ENCODE results near the gene U2SURP.

Gene U2SURP

DNA sequence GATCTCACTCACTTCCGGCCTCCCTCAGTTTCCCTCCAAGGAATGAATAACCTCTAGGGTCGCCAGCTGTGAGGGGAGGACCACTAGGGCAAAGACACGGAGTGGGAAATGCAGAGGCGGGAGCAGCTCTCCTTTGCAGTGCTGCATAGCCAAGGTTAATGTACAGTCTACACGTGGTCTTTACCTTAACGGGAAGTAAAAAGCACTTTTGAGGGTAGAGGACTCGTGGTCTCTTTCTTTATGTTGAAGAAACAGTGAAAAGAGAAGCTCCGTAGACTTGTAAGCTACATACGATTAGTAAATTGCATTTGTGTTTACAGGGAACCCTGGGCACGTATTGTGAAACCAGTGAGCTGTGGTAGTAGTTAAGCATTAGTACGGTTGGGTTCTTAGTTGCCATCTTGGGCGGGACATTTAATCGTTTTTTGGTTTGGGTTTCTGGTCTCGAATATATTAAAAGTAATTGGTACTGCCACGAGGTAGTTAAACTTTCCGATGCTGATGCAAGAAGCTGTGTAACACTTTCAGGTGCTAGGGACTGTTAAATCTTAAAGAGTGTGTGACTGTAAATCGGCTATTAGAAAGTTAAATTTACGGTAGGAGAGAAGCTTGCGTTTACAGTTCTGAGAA lies 828 bp downstream of the U2SURP start:
- TF ChIP-seq, protein P1, sequence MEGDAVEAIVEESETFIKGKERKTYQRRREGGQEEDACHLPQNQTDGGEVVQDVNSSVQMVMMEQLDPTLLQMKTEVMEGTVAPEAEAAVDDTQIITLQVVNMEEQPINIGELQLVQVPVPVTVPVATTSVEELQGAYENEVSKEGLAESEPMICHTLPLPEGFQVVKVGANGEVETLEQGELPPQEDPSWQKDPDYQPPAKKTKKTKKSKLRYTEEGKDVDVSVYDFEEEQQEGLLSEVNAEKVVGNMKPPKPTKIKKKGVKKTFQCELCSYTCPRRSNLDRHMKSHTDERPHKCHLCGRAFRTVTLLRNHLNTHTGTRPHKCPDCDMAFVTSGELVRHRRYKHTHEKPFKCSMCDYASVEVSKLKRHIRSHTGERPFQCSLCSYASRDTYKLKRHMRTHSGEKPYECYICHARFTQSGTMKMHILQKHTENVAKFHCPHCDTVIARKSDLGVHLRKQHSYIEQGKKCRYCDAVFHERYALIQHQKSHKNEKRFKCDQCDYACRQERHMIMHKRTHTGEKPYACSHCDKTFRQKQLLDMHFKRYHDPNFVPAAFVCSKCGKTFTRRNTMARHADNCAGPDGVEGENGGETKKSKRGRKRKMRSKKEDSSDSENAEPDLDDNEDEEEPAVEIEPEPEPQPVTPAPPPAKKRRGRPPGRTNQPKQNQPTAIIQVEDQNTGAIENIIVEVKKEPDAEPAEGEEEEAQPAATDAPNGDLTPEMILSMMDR (IDR thresholded peaks at IDR 0.05): no peak
- no peaks in the 10 kb centered on the region for H3K27me3 ChIP-seq (ENCODE audit: control insufficient read depth, insufficient read depth, low read length)
- H3K4me1 ChIP-seq: peaks cover 3% of the 10 kb centered on the region
- H3K4me2 ChIP-seq (ENCODE audit: low read length): peak overlapping the region; percentile 71
- H3K27ac ChIP-seq: peak overlapping the region; percentile 93
- H3K79me2 ChIP-seq: peaks cover 44% of the 10 kb centered on the region
- H3K9ac ChIP-seq: peak overlapping the region; percentile 91
- no peaks in the 10 kb centered on the region for H3K36me3 ChIP-seq (ENCODE audit: control insufficient read depth, insufficient read depth, low read length)
- H2AFZ ChIP-seq: peak overlapping the region; percentile 99
- H3K9me3 ChIP-seq (ENCODE audit: control insufficient read depth, low read length): no peaks in the 10 kb centered on the region
- peak overlapping the region; percentile 92 for H3K4me3 ChIP-seq (ENCODE audit: low read depth, low read length)

DNA sequence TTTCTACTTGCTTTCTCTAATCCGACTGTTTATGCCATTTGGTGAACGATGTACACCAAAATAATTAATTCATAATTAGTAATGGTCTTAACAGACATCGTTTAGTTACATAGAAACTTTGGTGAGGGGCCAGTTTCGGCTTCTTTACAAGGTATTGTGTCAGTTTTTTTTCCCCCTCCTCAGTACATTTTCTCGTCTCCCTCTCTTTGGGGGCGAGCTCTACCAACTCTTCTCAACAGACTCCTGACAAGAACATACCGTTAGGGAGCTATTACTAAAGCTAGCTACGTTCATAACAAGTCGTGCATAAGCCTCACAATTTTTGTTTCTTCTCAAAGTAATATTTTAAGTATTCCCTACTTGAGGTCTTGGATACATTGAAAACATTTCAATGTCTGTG lies 1.4 kb downstream of the U2SURP start:
- Histone ChIP-seq H3K4me1 (peaks cover 5% of the 10 kb centered on the region), H3K36me3 (ENCODE audit: control insufficient read depth, insufficient read depth, low read length) (no peaks in the 10 kb centered on the region), H3K4me3 (ENCODE audit: low read depth, low read length) (peak overlapping the region; percentile 92), H3K79me2 (peaks cover 49% of the 10 kb centered on the region), H3K9me3 (ENCODE audit: control insufficient read depth, low read length) (no peaks in the 10 kb centered on the region), H3K27me3 (ENCODE audit: control insufficient read depth, insufficient read depth, low read length) (no peaks in the 10 kb centered on the region), H3K4me2 (ENCODE audit: low read length) (peak overlapping the region; percentile 71), H3K27ac (no peak overlapping the region), H2AFZ (no peak overlapping the region), H3K9ac (peak overlapping the region; percentile 13)
- TF ChIP-seq, protein P1 (IDR thresholded peaks at IDR 0.05): no peak

DNA sequence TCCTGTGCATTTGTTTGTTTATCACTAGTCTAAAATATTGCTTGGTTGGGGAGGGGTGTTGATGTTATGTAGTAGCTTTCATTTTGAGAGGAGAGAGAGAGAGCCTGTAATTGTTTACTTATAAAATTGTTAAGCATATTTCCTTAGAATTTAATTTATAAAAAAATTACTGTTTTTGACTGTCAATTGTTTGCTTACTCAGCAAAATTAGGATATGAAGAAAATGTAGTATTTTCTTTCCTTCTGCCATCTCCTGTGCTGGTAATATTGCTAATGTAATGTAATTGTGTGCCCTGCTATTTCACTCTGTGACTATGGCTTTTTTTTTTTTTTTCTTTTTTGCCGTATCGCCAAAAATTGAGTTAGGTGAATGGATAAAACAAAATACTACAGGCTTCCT lies 3.5 kb downstream of the U2SURP start:
- Histone ChIP-seq H3K4me2 (ENCODE audit: low read length) (no peak overlapping the region), H3K27me3 (ENCODE audit: control insufficient read depth, insufficient read depth, low read length) (no peaks in the 10 kb centered on the region), H2AFZ (no peak overlapping the region), H3K4me1 (peaks cover 6% of the 10 kb centered on the region), H3K27ac (no peak overlapping the region), H3K36me3 (ENCODE audit: control insufficient read depth, insufficient read depth, low read length) (no peaks in the 10 kb centered on the region), H3K9me3 (ENCODE audit: control insufficient read depth, low read length) (no peaks in the 10 kb centered on the region), H3K79me2 (peaks cover 64% of the 10 kb centered on the region), H3K9ac (no peak overlapping the region), H3K4me3 (ENCODE audit: low read depth, low read length) (no peak overlapping the region)
- TF ChIP-seq, protein P1 (IDR thresholded peaks at IDR 0.05): no peak

DNA sequence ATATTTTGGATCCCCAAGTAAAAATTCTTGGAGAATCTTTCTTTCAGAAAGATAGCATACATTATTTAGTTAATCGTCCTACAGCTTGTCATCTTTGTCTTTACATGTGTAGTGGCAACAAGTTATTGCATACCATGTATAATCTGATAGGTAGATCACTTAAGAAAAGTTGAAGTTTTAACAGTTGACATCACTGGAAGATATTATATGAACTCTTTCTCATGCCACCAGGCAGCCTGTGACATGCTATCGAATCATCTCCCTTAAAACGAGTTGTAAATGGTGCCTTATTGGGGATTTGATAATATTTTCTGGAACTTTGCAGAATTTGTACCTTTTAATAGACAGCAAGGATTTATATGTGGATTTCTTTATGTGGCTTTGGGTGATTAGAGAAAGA lies 8.7 kb downstream of the U2SURP start:
- H2AFZ ChIP-seq: no peak overlapping the region
- peaks cover 2% of the 10 kb centered on the region for H3K4me1 ChIP-seq
- H3K9ac ChIP-seq: no peak overlapping the region
- TF ChIP-seq, protein P1 (IDR thresholded peaks at IDR 0.05): no peak
- no peak overlapping the region for H3K4me3 ChIP-seq (ENCODE audit: low read depth, low read length)
- H3K9me3 ChIP-seq (ENCODE audit: control insufficient read depth, low read length): no peaks in the 10 kb centered on the region
- H3K79me2 ChIP-seq: peaks cover 44% of the 10 kb centered on the region
- H3K4me2 ChIP-seq (ENCODE audit: low read length): no peak overlapping the region
- H3K36me3 ChIP-seq (ENCODE audit: control insufficient read depth, insufficient read depth, low read length): no peaks in the 10 kb centered on the region
- no peak overlapping the region for H3K27ac ChIP-seq
- H3K27me3 ChIP-seq (ENCODE audit: control insufficient read depth, insufficient read depth, low read length): no peaks in the 10 kb centered on the region

DNA sequence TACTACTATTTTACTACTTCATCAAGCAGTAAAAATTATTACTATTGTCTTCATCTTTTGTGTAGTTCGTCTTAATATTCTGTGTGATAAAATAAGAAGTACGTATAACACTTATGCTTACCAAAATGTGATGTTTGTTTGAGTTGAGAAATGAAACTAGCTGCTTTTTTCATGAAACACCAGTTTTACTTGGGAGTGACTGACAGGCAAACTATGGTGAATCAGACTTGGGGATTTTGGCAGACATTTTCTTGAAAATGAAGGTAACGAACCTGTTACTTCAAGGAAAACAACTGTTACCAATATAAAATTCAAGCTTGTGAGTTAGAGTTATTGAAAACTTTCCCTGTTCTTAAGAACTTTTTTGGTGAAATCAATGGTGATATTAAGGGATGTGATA lies 10.3 kb downstream of the U2SURP start:
- no peak overlapping the region for H3K4me2 ChIP-seq (ENCODE audit: low read length)
- H3K9me3 ChIP-seq (ENCODE audit: control insufficient read depth, low read length): no peaks in the 10 kb centered on the region
- TF ChIP-seq, protein P1 (IDR thresholded peaks at IDR 0.05): no peak
- H3K27me3 ChIP-seq (ENCODE audit: control insufficient read depth, insufficient read depth, low read length): no peaks in the 10 kb centered on the region
- H3K36me3 ChIP-seq (ENCODE audit: control insufficient read depth, insufficient read depth, low read length): no peaks in the 10 kb centered on the region
- peaks cover 30% of the 10 kb centered on the region for H3K79me2 ChIP-seq
- no peak overlapping the region for H2AFZ ChIP-seq
- no peak overlapping the region for H3K9ac ChIP-seq
- H3K27ac ChIP-seq: no peak overlapping the region
- peaks cover 2% of the 10 kb centered on the region for H3K4me1 ChIP-seq
- H3K4me3 ChIP-seq (ENCODE audit: low read depth, low read length): no peak overlapping the region

All from parathyroid adenoma (tissue), 2 donors.